Fibroblast of lung (primary cell): ENCODE data around the gene RCBTB1.

Experiments used
- EZH2 ChIP-seq: IDR thresholded peaks from 2 replicates; pipeline ENCODE4 v1.5.1; 2012; ENCODE audit warnings: low read length, control low read depth, mild to moderate bottlenecking; ENCODE audit errors: missing control alignments
- TF ChIP-seq, protein P1 (sequence below), 2 donors: IDR thresholded peaks in 1 of 2; conservative IDR thresholded peaks in 1 of 2; 1 replicate in 1 of 2; 2 replicates in 1 of 2; pipeline ENCODE4 v1.5.1; 2011 to 2012; ENCODE audit warnings: low read length in 2 of 2, control low read depth in 1 of 2, inconsistent platforms in 1 of 2, low read depth in 1 of 2, mild to moderate bottlenecking in 1 of 2

DNA sequence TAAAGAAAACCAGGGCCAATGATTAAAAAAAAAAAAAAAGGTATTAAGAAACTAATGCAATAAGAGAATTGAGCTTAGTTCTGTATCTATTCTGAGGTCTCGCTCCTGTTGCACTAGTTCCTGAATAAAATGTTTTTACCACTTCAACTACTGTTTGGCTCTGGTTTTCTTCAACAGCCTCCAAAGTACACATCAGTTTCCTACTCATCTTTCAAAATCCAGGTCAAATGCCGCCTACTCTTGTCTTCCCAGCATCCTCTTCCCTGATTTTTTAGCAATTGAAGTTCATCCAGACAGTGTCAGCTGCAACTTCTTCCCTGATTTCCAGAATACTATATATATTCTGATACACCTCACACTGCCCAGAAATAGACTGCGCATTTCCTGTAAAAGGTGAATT, 1.4 kb upstream of the RCBTB1 start:
- TF ChIP-seq, protein P1, sequence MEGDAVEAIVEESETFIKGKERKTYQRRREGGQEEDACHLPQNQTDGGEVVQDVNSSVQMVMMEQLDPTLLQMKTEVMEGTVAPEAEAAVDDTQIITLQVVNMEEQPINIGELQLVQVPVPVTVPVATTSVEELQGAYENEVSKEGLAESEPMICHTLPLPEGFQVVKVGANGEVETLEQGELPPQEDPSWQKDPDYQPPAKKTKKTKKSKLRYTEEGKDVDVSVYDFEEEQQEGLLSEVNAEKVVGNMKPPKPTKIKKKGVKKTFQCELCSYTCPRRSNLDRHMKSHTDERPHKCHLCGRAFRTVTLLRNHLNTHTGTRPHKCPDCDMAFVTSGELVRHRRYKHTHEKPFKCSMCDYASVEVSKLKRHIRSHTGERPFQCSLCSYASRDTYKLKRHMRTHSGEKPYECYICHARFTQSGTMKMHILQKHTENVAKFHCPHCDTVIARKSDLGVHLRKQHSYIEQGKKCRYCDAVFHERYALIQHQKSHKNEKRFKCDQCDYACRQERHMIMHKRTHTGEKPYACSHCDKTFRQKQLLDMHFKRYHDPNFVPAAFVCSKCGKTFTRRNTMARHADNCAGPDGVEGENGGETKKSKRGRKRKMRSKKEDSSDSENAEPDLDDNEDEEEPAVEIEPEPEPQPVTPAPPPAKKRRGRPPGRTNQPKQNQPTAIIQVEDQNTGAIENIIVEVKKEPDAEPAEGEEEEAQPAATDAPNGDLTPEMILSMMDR (conservative IDR thresholded peaks at IDR 0.05 in 1 of 2, IDR thresholded peaks at IDR 0.05 in 1 of 2; ENCODE audit: low read depth in 1 of 2, low read length in 2 of 2) = no peak
- TF ChIP-seq EZH2 = no peak
